Cardiac fibroblast (primary cell): ENCODE data around the gene TMEM232.

Experiments used
- DNase-seq, 2 donors: peaks; one replicate each; pipeline versions ENCODE4 v3.0.0 to v3.0.0-alpha.2; 2010; ENCODE audit warnings: low read depth in 2 of 2
- H3K4me3 ChIP-seq, 2 donors: replicated peaks in 1 of 2; 1 replicate in 1 of 2; 2 replicates in 1 of 2; pipeline ENCODE4 v1.5.1; 2011; ENCODE audit warnings: low read depth in 2 of 2, low read length in 2 of 2, mild to moderate bottlenecking in 2 of 2, moderate library complexity in 1 of 2
- TF ChIP-seq, protein P1 (sequence below): IDR thresholded peaks from one replicate; pipeline ENCODE4 v1.5.1; 2011; ENCODE audit warnings: low read depth, mild to moderate bottlenecking, low read length, inconsistent platforms

The TMEM232 gene

DNA sequence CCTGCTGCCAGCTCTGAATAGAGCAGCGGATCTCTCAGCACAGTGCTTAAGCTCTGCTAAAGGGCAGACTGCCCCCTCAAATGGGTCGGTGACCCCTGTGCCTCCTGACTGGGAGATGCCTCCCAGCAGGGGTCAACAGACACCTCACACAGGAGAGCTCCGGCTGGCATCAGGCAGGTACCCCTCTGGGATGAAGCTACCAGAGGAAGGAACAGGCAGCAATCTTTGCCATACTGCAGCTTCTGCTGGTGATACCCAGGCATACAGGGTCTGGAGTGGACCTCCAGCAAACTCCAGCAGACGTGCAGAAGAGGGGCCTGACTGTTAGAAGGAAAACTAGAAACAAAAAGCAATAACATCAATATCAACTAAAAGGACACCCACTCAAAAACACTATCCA, 131.6 kb downstream of the TMEM232 start:
- TF ChIP-seq, protein P1, sequence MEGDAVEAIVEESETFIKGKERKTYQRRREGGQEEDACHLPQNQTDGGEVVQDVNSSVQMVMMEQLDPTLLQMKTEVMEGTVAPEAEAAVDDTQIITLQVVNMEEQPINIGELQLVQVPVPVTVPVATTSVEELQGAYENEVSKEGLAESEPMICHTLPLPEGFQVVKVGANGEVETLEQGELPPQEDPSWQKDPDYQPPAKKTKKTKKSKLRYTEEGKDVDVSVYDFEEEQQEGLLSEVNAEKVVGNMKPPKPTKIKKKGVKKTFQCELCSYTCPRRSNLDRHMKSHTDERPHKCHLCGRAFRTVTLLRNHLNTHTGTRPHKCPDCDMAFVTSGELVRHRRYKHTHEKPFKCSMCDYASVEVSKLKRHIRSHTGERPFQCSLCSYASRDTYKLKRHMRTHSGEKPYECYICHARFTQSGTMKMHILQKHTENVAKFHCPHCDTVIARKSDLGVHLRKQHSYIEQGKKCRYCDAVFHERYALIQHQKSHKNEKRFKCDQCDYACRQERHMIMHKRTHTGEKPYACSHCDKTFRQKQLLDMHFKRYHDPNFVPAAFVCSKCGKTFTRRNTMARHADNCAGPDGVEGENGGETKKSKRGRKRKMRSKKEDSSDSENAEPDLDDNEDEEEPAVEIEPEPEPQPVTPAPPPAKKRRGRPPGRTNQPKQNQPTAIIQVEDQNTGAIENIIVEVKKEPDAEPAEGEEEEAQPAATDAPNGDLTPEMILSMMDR: no peak
- H3K4me3 ChIP-seq: no peak overlapping the region
- no peak for DNase-seq

DNA sequence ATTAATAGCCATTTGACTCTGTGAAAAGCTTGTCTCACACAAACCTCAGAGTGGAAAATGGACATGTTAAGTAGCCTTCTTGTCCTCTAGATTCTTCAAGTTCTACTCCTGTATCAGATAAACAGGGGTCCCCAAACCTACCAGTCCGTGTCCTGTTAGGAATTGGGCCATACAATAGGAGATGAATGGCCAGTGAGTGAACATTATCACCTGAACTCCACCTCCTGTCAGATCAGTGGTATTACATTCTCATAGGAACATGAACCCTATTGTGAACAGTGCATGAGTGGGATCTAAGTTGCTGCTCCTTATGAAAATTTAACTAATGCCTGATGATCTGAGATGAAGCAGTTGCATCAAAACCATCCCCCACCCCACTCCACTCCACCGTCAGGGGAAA, 136.3 kb downstream of the TMEM232 start:
- TF ChIP-seq, protein P1: peak; percentile 37
- H3K4me3 ChIP-seq: no peak overlapping the region
- DNase-seq: peak; percentile 24 to 46

DNA sequence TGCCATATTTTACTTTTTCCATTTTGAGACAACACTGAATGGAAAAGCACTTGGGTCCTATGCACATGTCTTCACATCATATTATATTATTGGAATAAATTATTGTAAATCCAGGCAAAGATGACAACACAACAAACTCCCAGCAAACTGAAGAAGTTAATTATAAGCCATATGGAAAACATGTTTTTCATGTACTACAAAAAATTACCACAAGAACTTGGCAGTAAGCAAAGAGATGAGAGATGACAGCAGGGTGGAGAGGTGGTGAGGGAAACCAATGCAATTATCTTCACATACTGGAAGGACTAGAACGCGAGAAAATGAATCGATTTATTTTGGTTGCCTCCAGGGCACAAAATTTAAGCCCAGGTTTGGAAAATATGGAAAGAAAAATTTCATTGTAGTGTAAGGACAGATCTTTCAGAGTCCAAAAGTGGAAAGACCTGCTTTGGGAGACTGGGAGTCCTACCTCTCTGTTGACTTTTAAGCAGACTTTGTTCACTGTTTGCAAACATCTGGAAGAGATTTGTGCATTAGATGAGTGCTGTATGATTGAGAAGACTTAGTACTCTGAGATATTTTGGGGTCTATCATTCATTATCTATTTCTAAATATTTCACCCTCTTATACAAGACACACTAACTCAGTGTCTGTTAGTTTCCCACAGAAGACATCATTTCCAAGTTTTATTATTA, 138.0 kb downstream of the TMEM232 start:
- no peak for DNase-seq
- no peak overlapping the region for H3K4me3 ChIP-seq
- TF ChIP-seq, protein P1: no peak

DNA sequence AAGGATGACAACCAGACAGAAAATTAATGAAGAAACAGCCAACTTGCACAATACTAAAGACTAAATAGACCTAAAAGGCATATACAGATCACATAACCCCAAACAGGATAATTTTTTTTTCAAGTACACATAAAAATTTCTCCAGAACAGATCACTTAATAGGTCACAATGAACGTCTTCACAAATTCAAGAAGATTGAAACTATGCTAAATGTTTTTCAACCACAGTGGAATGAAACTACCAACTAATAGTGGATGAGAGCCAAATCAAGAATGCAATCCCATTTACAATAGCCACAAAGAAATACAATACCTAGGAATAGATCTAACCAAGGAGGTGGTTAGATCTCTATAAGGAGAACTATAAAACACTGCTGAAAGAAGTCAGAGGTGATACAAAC, 145.8 kb downstream of the TMEM232 start:
- H3K4me3 ChIP-seq: no peak overlapping the region
- no peak for DNase-seq
- TF ChIP-seq, protein P1: no peak

DNA sequence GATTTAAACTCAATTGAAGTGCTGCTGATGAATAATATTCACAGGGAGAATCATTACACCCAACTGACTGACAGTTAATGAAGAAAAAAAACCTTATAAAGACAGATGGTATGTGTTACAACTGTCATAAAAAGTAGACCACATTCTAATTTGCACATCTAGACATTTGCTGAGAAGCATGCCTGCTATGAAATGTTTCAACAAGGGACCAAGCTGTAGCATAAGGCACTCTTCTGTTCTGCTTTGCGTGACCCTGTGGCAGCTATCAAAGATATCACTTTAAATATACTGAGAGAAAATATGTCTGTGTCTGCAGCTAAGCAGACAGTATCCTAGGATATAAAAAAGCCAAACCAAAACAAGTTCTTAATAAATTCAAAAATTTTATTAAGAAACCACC, 153.7 kb downstream of the TMEM232 start:
- no peak overlapping the region for H3K4me3 ChIP-seq
- DNase-seq: no peak
- TF ChIP-seq, protein P1: no peak

DNA sequence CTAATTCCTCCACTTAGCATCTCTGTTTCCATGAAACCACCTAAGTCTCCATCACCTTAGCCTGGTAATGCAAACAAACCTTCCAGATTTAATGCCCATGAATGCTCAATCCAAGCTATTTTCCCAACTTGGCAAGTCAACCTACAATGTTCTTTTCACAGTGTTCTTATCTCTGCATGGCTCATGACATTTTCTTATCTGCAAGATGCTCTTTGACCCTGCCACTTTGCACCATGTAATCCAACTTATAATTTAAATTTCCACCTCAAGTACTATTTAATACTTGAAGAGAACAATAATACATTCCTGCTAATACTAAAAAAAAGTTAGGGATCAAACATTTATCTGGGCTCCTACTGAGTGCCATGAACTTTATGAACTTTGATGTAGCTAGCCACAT, 164.3 kb downstream of the TMEM232 start:
- TF ChIP-seq, protein P1: no peak
- DNase-seq: no peak
- H3K4me3 ChIP-seq: no peak overlapping the region

DNA sequence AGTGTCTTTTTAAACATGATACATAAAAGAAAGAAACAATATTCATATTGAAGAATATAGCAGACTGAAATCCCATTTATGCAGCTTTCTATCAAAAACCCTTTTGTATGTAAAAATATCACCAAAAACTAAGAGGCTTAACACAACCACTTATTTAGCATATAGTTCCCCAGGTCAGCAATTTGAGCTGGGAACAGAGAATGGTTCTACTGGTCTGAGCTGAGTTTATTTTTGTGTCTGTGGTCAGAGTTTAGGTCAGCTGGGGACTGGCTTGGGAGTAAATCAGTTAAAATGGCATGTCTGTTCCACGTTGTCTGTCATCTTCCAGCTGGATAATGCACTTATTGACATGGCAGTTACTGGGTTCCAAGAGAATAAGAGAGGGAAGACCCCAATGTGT, 165.0 kb downstream of the TMEM232 start:
- H3K4me3 ChIP-seq: no peak overlapping the region
- DNase-seq: no peak
- TF ChIP-seq, protein P1: no peak
